Activated CD8-positive, alpha-beta memory T cell treated with anti-CD3 and anti-CD28 coated beads for 36 hours (primary cell): ENCODE measurements around the gene HES1. TPM values are rescaled to one million over a fixed set of nuclear protein-coding genes. Genes with fewer than 3 reads are reported as not detected.

ENCODE experiments used
- CTCF ChIA-PET: fragments of 350-600 bp; sonication (Branson Sonifier 250); formaldehyde crosslinking; loops from one replicate; lab custom pipeline; 2021; ENCODE audit warnings: antibody characterized with exemption; lab: Charles Lee
- POLR2A ChIA-PET: fragments of 350-600 bp; sonication (Branson Sonifier 250); formaldehyde crosslinking; loops from one replicate; lab custom pipeline; 2021; ENCODE audit warnings: antibody characterized with exemption; lab: Charles Lee
- total RNA-seq, 2 experiments: library from RNA; stranded (reverse); gene quantifications; one replicate each; pipeline ENCODE4 v1.2.3, GENCODE V29; 2021

The HES1 gene
- total RNA-seq, 2 experiments from 2014 or later, result not detected

- ChIA-PET CTCF (interaction anchor here (1.1 kb wide), 1 partner anchor 134 kb away, joined by 3 read pairs; no protein-coding TSS in a partner anchor), POLR2A (no interaction called here)
These were observed 45.9 kb downstream of the HES1 start for GRCh38 chr3:194181612-194182529.

- ChIA-PET CTCF (no interaction called here), POLR2A (no interaction called here)
These were observed 47.3 kb downstream of the HES1 start for GRCh38 chr3:194183271-194183670.

- POLR2A ChIA-PET, result no interaction called here
- CTCF ChIA-PET, result no interaction called here
These were observed 48.4 kb downstream of the HES1 start for GRCh38 chr3:194184265-194184751.

GRCh38 chr3:194184801-194185200 is 48.9 kb downstream of the HES1 start:
- ChIA-PET POLR2A (no interaction called here), CTCF (no interaction called here)

- CTCF ChIA-PET, result no interaction called here
- POLR2A ChIA-PET, result no interaction called here
These were observed 49.3 kb downstream of the HES1 start for GRCh38 chr3:194185221-194185620.

- CTCF ChIA-PET, result interaction anchor here (0.6 kb wide), 1 partner anchor 153 kb away, joined by 3 read pairs; no protein-coding TSS in a partner anchor
- POLR2A ChIA-PET, result no interaction called here
These were observed 51.4 kb downstream of the HES1 start for GRCh38 chr3:194187233-194187944.

Other genes with a start within 250 kb of the HES1 start
- not detected for gene CPN2, start 215.2 kb downstream of the HES1 start, total RNA-seq
- not detected for gene LRRC15, start 233.6 kb downstream of the HES1 start, total RNA-seq